ENCODE data around the gene UGGT2. TPM values are rescaled to one million over a fixed set of nuclear protein-coding genes. Genes with fewer than 3 reads are reported as not detected.

UGGT2 gene
- total RNA-seq, 4 donors from 2014 or later: 20.9 to 58.8 (median 40.0) TPM

DNA sequence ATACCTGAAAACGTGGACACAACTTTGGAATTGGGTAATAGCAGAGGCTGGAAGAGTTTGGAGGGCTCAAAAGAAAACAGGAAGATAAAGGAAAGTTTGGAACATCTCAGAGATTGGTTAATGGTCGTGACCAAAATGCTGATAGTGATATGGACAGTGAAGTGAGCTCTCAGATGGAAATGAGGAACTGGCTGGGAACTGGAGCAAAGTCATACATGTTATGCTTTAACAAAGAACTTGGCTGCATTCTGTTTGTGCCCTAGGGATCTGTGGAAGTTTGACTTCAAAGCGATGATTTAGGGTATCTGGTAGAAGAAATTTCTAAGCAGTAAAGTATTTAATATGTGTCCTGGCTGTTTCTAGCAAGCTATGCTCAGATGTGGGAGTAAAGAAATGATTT lies 240.1 kb downstream of the UGGT2 start:
- Histone ChIP-seq H3K4me1 (no peaks in the 10 kb centered on the region), H3K9me3 (peaks cover 0 to 24% (median 0%) of the 10 kb centered on the region in 3 donors), H3K27ac (no peak overlapping the region), H3K36me3 (peaks cover 3 to 61% of the 10 kb centered on the region in 2 donors), H3K4me3 (no peak overlapping the region), H3K27me3 (no peaks in the 10 kb centered on the region)
- no peak for TF ChIP-seq POLR2A (IDR thresholded peaks at IDR 0.05)
- TF ChIP-seq, protein P1, sequence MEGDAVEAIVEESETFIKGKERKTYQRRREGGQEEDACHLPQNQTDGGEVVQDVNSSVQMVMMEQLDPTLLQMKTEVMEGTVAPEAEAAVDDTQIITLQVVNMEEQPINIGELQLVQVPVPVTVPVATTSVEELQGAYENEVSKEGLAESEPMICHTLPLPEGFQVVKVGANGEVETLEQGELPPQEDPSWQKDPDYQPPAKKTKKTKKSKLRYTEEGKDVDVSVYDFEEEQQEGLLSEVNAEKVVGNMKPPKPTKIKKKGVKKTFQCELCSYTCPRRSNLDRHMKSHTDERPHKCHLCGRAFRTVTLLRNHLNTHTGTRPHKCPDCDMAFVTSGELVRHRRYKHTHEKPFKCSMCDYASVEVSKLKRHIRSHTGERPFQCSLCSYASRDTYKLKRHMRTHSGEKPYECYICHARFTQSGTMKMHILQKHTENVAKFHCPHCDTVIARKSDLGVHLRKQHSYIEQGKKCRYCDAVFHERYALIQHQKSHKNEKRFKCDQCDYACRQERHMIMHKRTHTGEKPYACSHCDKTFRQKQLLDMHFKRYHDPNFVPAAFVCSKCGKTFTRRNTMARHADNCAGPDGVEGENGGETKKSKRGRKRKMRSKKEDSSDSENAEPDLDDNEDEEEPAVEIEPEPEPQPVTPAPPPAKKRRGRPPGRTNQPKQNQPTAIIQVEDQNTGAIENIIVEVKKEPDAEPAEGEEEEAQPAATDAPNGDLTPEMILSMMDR (IDR thresholded peaks at IDR 0.05): no peak
- TF ChIP-seq POLR2AphosphoS5 (IDR thresholded peaks at IDR 0.05): no peak
- WGBS, 2 donors (ENCODE audit: low coverage in 1 of 2): 94 to 95% methylated on average over 3 of the region's 3 CpGs
- no peak for ATAC-seq

DNA sequence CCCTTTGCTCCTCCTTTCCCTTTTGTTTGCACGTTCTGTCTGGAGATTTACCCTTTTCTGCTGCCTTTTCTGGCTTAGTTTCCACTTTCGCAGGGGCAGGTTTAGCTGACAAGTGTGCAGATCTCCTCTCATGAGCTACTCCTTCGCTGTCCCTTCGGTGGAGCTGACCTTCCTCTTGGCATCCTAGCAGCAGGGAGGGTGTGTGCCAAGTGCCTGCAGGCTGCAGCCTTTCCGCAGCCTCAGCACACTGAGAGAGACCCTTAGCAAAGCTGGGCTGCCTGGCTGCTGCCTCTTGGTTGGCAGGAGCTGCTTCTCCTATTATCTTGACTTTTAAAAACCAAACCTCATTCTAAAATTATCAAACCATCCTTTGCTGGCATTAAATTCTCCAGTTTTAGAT lies 243.8 kb downstream of the UGGT2 start:
- H3K4me1 ChIP-seq: no peaks in the 10 kb centered on the region
- peaks cover 0 to 41% (median 0%) of the 10 kb centered on the region in 3 donors for H3K9me3 ChIP-seq
- H3K36me3 ChIP-seq: peaks cover 3 to 35% of the 10 kb centered on the region in 2 donors
- H3K27me3 ChIP-seq: no peaks in the 10 kb centered on the region
- ATAC-seq: no peak
- 86 to 100% methylated on average over 2 to 5 of the region's 5 CpGs for WGBS, 2 donors (ENCODE audit: low coverage in 1 of 2)
- no peak for TF ChIP-seq POLR2A (IDR thresholded peaks at IDR 0.05)
- TF ChIP-seq EP300 (IDR thresholded peaks at IDR 0.05): no peak
- no peak for TF ChIP-seq POLR2AphosphoS5 (IDR thresholded peaks at IDR 0.05)
- TF ChIP-seq, protein P1 (IDR thresholded peaks at IDR 0.05): no peak
- no peak overlapping the region for H3K27ac ChIP-seq
- H3K4me3 ChIP-seq: no peak overlapping the region

DNA sequence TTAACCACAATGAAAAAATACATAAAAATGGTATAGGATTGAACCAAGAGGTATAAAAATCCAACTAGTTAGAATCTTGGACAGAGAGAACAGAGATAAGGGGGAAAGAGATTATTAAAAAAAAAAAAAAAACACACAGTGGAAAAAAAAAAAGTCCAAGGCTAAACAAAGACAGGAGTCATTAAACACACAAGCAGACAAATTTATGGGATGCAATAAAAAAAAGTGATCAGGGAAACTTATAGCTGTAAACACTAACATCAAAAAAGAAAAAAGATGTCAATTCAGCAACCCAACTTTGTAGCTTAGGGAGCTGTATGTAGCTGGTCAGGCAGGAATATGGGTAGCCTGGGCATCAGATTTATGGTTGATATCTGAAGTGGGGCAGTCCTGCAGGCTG lies 247.3 kb downstream of the UGGT2 start:
- no peaks in the 10 kb centered on the region for H3K27me3 ChIP-seq
- ATAC-seq: no peak
- peaks cover 3 to 11% of the 10 kb centered on the region in 2 donors for H3K36me3 ChIP-seq
- TF ChIP-seq, protein P1 (IDR thresholded peaks at IDR 0.05): no peak
- TF ChIP-seq POLR2AphosphoS5 (IDR thresholded peaks at IDR 0.05): no peak
- no peak for TF ChIP-seq EP300 (IDR thresholded peaks at IDR 0.05)
- no peak for TF ChIP-seq POLR2A (IDR thresholded peaks at IDR 0.05)
- H3K9me3 ChIP-seq: peaks cover 0 to 27% (median 0%) of the 10 kb centered on the region in 3 donors
- H3K27ac ChIP-seq: no peak overlapping the region
- no peaks in the 10 kb centered on the region for H3K4me1 ChIP-seq
- H3K4me3 ChIP-seq: no peak overlapping the region

DNA sequence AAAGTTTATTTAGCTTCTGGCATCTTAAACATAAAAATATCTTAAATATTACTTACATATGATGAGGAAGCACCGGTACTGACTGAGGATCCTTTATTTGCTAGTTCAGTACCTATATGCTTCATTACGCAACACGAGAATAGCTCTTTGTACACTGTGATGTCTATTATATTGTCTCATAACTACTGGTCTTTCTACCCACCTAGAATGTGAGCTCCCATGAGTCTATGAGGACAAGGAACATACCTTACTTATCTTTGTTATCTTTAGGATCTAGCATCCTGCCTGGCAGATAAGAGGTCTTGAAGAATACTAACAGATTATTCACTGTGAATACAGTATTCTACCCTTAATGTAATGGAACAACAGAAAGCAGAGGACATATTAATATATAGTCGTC lies 251.4 kb downstream of the UGGT2 start:
- Histone ChIP-seq H3K9me3 (peaks cover 0 to 11% (median 0%) of the 10 kb centered on the region in 3 donors), H3K4me3 (no peak overlapping the region), H3K27ac (no peak overlapping the region), H3K27me3 (no peaks in the 10 kb centered on the region), H3K36me3 (no peaks in the 10 kb centered on the region), H3K4me1 (no peaks in the 10 kb centered on the region)
- ATAC-seq: no peak
- 88 to 95% methylated on average over 3 to 4 of the region's 4 CpGs for WGBS, 2 donors (ENCODE audit: low coverage in 1 of 2)
- TF ChIP-seq EP300 (IDR thresholded peaks at IDR 0.05) (no peak), POLR2A (IDR thresholded peaks at IDR 0.05) (no peak), POLR2AphosphoS5 (IDR thresholded peaks at IDR 0.05) (no peak)
- TF ChIP-seq, protein P1 (IDR thresholded peaks at IDR 0.05): no peak

DNA sequence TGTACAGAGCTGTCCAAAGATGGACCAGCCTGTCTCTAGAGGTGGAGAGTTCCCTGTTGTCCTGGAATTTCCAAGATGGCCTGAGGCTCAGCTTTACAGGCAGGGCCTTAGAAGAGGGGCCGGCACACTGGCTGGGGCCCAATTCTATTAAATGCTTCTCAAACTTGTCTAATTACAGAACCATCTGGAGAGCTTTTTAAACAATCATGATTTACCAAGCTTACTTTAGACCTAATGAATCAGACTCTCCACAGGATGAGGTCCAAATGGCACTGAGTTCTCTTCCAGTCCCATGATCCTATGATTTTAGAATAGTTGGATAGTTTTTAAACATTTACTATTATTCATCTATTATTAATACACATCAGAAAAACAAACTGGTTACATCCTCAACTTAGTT lies 252.8 kb downstream of the UGGT2 start:
- WGBS, 2 donors (ENCODE audit: low coverage in 1 of 2): 43 to 80% methylated on average over 1 of the region's 1 CpG
- Histone ChIP-seq H3K36me3 (peaks cover 0 to 11% of the 10 kb centered on the region in 2 donors), H3K27ac (no peak overlapping the region), H3K27me3 (no peaks in the 10 kb centered on the region), H3K4me1 (no peaks in the 10 kb centered on the region), H3K4me3 (no peak overlapping the region), H3K9me3 (no peaks in the 10 kb centered on the region)
- TF ChIP-seq, protein P1 (IDR thresholded peaks at IDR 0.05): no peak
- TF ChIP-seq POLR2A (IDR thresholded peaks at IDR 0.05) (no peak), POLR2AphosphoS5 (IDR thresholded peaks at IDR 0.05) (no peak), EP300 (IDR thresholded peaks at IDR 0.05) (no peak)
- no peak for ATAC-seq
